Activated B cell treated with CpG ODN at 0.5 μM for 24 hours (primary cell): ENCODE results near the gene CACNG7. TPM values are rescaled to one million over a fixed set of nuclear protein-coding genes. Genes with fewer than 3 reads are reported as not detected.

Experiments used
- ATAC-seq: fragments of 200-7000 bp; cut with Tn5 transposase; one replicate; pipeline ENCODE4 v1.10.0; 2021; ENCODE audit warnings: low read depth, mild to moderate bottlenecking, moderate library complexity
- CTCF ChIA-PET: fragments of 350-600 bp; sonication (Branson Sonifier 250); formaldehyde crosslinking; loops from one replicate; lab custom pipeline; 2021; ENCODE audit warnings: antibody characterized with exemption; lab: Charles Lee
- POLR2A ChIA-PET: fragments of 350-600 bp; sonication (Branson Sonifier 250); formaldehyde crosslinking; loops from one replicate; lab custom pipeline; 2021; ENCODE audit warnings: antibody characterized with exemption; lab: Charles Lee
- DNase-seq: peaks from one replicate; pipeline ENCODE4 v3.0.0; 2022
- H3K27ac Mint-ChIP-seq: one replicate; pipeline ENCODE4 v1.8.0; 2020; ENCODE audit warnings: mixed read lengths
- H3K27me3 Mint-ChIP-seq: one replicate; pipeline ENCODE4 v1.8.0; 2021; ENCODE audit warnings: mixed read lengths
- H3K36me3 Mint-ChIP-seq: one replicate; pipeline ENCODE4 v1.8.0; 2021; ENCODE audit warnings: low read depth, mixed read lengths
- H3K4me1 Mint-ChIP-seq: one replicate; pipeline ENCODE4 v1.8.0; 2021; ENCODE audit warnings: mixed read lengths
- H3K4me3 Mint-ChIP-seq: one replicate; pipeline ENCODE4 v1.8.0; 2020; ENCODE audit warnings: mild to moderate bottlenecking, mixed read lengths
- H3K9me3 Mint-ChIP-seq: one replicate; pipeline ENCODE4 v1.8.0; 2020; ENCODE audit warnings: mixed read lengths
- intact Hi-C: fragments of 100-400 bp; cut with micrococcal nuclease; formaldehyde crosslinking; loops from one replicate; pipeline ENCODE4 v1.15.1; 2024
- total RNA-seq: library from RNA; stranded (reverse); gene quantifications from 2 replicates; pipeline ENCODE4 v1.2.3, GENCODE V29; 2022
- TF ChIP-seq, protein P1 (sequence below): fragments of 200-600 bp; IDR thresholded peaks from one replicate; pipeline ENCODE4 v1.8.0; 2022; ENCODE audit warnings: antibody characterized with exemption, mild to moderate bottlenecking

Gene CACNG7
- total RNA-seq, 1 donor from 2014 or later, result not detected

DNA sequence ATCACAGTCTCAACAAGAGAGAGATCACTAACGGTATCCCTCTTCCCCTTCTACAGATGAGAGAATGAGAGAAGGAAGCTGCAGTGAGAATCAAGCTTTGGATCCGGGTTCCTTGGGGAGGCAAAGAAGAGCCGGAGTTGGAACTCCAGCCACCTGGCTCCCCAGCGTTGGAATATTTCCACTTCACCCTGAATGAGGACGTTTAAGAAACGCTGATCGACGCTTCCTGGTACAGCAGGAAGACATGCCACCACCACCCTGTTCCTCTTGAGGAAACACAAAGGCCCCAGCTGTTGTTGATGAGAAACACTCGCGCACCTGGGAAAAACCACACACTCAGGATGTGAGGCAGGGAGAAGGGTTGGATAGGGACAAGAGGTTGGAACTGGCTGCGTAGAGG lies 42.4 kb downstream of the CACNG7 start:
- CTCF ChIA-PET, result no interaction called here
- no peak for ATAC-seq

DNA sequence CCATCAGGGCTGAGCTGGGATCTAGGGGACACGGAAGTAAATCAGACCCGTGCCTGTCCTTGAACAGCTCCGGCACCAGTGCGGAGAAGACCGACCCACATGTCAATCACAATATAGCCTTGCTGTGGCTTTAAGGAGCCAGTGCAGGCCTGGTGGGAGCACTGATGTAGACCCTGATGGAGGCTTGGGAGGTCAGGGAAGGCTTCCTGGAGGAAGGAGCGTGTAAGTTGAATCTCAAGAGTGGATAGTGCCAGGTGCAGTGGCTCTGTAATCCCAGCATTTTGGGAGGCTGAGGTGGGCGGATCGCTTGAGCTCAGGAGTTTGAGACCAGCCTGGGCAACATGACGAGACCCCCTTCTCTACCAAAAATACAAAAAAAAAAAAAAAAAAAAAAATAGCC lies 42.9 kb downstream of the CACNG7 start:
- no peaks in the 10 kb centered on the region for H3K4me1 Mint-ChIP-seq
- H3K27me3 Mint-ChIP-seq, result peaks cover 25% of the 10 kb centered on the region
- POLR2A ChIA-PET, result no interaction called here
- intact Hi-C loops, result no loop called here
- no peaks in the 10 kb centered on the region for H3K36me3 Mint-ChIP-seq
- CTCF ChIA-PET, result no interaction called here
- ATAC-seq, result no peak
- no peaks in the 10 kb centered on the region for H3K9me3 Mint-ChIP-seq
- TF ChIP-seq, protein P1, sequence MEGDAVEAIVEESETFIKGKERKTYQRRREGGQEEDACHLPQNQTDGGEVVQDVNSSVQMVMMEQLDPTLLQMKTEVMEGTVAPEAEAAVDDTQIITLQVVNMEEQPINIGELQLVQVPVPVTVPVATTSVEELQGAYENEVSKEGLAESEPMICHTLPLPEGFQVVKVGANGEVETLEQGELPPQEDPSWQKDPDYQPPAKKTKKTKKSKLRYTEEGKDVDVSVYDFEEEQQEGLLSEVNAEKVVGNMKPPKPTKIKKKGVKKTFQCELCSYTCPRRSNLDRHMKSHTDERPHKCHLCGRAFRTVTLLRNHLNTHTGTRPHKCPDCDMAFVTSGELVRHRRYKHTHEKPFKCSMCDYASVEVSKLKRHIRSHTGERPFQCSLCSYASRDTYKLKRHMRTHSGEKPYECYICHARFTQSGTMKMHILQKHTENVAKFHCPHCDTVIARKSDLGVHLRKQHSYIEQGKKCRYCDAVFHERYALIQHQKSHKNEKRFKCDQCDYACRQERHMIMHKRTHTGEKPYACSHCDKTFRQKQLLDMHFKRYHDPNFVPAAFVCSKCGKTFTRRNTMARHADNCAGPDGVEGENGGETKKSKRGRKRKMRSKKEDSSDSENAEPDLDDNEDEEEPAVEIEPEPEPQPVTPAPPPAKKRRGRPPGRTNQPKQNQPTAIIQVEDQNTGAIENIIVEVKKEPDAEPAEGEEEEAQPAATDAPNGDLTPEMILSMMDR, result no peak
- no peak overlapping the region for H3K4me3 Mint-ChIP-seq
- no peak overlapping the region for H3K27ac Mint-ChIP-seq
- DNase-seq, result no peak

More for the DNA sequence above, 42.4 kb downstream of the CACNG7 start:
- Mint-ChIP-seq H3K27me3 (peaks cover 24% of the 10 kb centered on the region), H3K9me3 (no peaks in the 10 kb centered on the region), H3K36me3 (no peaks in the 10 kb centered on the region), H3K27ac (no peak overlapping the region), H3K4me3 (no peak overlapping the region), H3K4me1 (no peaks in the 10 kb centered on the region)
- DNase-seq, result no peak
- TF ChIP-seq, protein P1, result no peak
- POLR2A ChIA-PET, result no interaction called here
- intact Hi-C loops, result no loop called here

DNA sequence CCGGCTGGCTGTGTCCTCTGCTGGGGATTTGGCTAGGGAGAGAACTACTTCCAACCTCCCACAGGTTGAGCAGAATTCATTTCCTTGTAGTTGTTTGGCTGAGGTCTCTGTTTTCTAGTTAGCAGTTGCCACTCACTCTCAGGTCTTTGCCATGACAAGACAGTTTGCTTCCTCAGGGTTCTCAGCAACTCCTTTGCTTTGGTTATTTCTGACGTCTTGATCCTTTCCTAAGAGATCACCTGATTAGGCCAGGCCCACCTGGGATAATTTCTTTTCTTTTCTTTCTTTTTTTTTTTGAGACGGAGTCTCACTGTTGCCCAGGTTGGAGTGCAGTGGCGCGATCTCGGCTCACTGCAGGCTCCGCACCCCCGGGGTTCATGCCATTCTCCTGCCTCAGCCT lies 44.3 kb downstream of the CACNG7 start:
- intact Hi-C loops, result no loop called here
- H3K27me3 Mint-ChIP-seq, result peaks cover 31% of the 10 kb centered on the region
- ChIA-PET CTCF (no interaction called here), POLR2A (no interaction called here)
- H3K36me3 Mint-ChIP-seq, result no peaks in the 10 kb centered on the region
- no peaks in the 10 kb centered on the region for H3K4me1 Mint-ChIP-seq
- no peak overlapping the region for H3K27ac Mint-ChIP-seq
- DNase-seq (no peak), ATAC-seq (no peak)
- TF ChIP-seq, protein P1, result no peak
- no peaks in the 10 kb centered on the region for H3K9me3 Mint-ChIP-seq
- H3K4me3 Mint-ChIP-seq, result no peak overlapping the region

DNA sequence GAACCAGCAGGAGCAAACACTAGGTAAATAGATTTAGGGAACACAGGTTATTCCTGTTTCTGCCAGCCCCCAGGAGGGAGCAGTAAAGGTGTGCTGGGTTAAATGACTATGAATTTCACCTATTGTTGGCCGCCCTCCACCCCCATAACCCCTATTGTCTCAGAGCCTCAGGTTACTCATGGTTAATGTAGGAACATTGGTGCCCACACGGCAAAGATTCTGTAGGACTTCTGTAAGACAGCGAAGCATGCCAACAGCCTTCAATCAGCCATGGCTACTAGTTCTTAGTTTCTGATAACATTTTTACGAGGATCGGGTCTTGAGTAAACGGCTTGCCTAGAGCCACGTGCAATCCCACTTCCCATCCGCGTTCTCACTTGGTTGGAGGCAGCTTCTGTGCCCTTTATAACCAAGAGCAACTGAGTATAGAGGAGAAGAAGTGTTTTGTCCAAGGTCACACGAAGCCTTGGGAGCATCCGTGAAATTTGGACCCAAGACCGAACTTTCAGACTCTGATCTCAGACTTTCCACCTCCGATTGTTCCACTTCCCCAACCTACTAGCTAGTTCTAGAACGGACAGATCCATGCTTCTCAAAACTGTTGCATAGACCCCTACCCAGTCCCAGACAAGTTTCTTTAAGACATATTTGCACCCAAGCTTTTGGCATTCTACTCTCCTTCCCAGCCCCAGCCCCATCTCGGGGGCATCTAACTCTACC lies 48.5 kb downstream of the CACNG7 start:
- ChIA-PET POLR2A (no interaction called here), CTCF (no interaction called here)
- peaks cover 53% of the 10 kb centered on the region for H3K27me3 Mint-ChIP-seq
- TF ChIP-seq, protein P1, result no peak
- ATAC-seq (no peak), DNase-seq (no peak)
- no peaks in the 10 kb centered on the region for H3K4me1 Mint-ChIP-seq
- no peak overlapping the region for H3K4me3 Mint-ChIP-seq
- no peak overlapping the region for H3K27ac Mint-ChIP-seq
- no peaks in the 10 kb centered on the region for H3K9me3 Mint-ChIP-seq
- intact Hi-C loops, result no loop called here
- H3K36me3 Mint-ChIP-seq, result no peaks in the 10 kb centered on the region

DNA sequence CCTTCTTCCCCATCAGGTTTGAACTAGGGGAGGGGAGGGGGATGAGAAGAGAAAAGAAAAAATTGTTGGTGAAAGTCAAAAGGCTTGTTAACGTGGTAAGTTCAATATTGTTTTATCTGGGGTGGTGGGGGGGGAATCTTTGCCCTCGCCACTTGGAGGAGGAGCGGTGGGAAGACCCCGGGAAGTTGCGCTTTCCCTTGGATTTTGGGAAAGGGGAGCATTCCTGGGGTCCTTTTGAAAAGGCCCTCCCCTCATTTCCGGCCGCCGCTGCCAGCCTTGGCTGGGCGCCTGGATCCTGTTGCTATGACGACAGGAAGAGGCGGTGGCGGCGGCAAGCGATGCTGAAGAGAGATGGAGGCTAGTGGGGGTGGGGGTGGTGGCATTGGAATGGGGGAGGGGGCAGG lies 49.1 kb downstream of the CACNG7 start:
- ATAC-seq (no peak), DNase-seq (no peak)
- TF ChIP-seq, protein P1, result no peak
- Mint-ChIP-seq H3K4me1 (no peaks in the 10 kb centered on the region), H3K9me3 (no peaks in the 10 kb centered on the region), H3K27ac (no peak overlapping the region), H3K27me3 (peaks cover 53% of the 10 kb centered on the region), H3K4me3 (no peak overlapping the region), H3K36me3 (no peaks in the 10 kb centered on the region)
- CTCF ChIA-PET, result no interaction called here
- POLR2A ChIA-PET, result no interaction called here
- intact Hi-C loops, result no loop called here
